Measurements from ENCODE around the gene PLXNA4.

PLXNA4 gene

GRCh38 chr7:132108563-132108962 lies 467.7 kb downstream of the PLXNA4 start:
- H3K4me1 Mint-ChIP-seq: no peaks in the 10 kb centered on the region
- H3K36me3 Mint-ChIP-seq: no peaks in the 10 kb centered on the region
- ATAC-seq (ENCODE audit: low read depth): no peak
- peaks cover 3% of the 10 kb centered on the region for H3K27me3 Mint-ChIP-seq
- no peak overlapping the region for H3K4me3 Mint-ChIP-seq
- no peak for DNase-seq (ENCODE audit: low spot score in 2 of 2)
- H3K27ac Mint-ChIP-seq: no peak overlapping the region
- no peaks in the 10 kb centered on the region for H3K9me3 Mint-ChIP-seq

DNA sequence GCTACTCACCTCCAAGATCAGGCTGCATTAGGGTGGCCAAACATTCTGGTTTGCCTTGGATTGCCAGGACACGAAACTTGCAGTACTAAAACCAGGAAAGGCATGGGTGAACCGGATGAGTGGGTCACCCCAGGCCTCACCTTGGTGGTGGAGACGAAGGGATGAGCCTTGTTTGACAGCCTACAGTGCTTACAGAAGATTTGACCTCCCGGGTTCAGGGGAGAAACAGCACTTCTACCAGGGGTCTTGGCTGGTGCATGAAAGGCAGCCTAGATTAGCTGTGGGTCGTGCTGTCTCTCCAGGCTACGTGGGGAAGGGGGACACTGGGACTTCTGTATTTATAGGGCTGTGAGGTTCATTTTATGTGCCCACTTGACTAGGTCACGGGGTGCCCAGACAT lies 469.8 kb downstream of the PLXNA4 start:
- Mint-ChIP-seq H3K27me3 (peaks cover 6% of the 10 kb centered on the region), H3K4me3 (no peak overlapping the region)
- no peak for ATAC-seq (ENCODE audit: low read depth)

GRCh38 chr7:132105096-132105495 lies 471.2 kb downstream of the PLXNA4 start:
- H3K36me3 Mint-ChIP-seq: no peaks in the 10 kb centered on the region
- DNase-seq (ENCODE audit: low spot score in 2 of 2) (no peak), ATAC-seq (ENCODE audit: low read depth) (no peak)
- H3K4me3 Mint-ChIP-seq: no peak overlapping the region
- H3K27me3 Mint-ChIP-seq: peaks cover 6% of the 10 kb centered on the region
- H3K27ac Mint-ChIP-seq: no peak overlapping the region
- H3K4me1 Mint-ChIP-seq: no peaks in the 10 kb centered on the region
- peaks cover 1% of the 10 kb centered on the region for H3K9me3 Mint-ChIP-seq

More for the DNA sequence above, 469.8 kb downstream of the PLXNA4 start:
- H3K9me3 Mint-ChIP-seq: peaks cover 1% of the 10 kb centered on the region
- no peak overlapping the region for H3K27ac Mint-ChIP-seq
- DNase-seq (ENCODE audit: low spot score in 2 of 2): no peak
- H3K4me1 Mint-ChIP-seq: no peaks in the 10 kb centered on the region
- H3K36me3 Mint-ChIP-seq: no peaks in the 10 kb centered on the region

DNA sequence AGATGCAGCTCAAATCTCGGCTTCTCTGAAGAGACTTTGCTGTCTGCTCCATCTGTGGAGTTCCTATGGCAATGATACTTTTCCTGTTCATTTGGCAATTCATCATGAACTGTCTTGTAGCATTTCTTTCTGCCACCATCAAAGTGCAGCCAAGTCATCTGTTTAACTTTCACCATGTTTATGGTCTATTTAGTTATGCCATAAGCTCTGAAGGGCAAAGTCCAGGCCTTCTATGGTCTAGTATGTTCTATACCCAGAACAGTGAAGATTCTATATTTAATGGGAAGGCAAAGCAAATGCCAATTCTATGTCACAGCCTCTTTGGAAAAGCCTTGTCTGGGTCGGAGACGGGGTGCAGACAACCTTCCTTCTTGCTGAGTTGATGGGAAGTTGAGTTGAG lies 472.6 kb downstream of the PLXNA4 start:
- no peak for ATAC-seq (ENCODE audit: low read depth)
- H3K9me3 Mint-ChIP-seq: peaks cover 1% of the 10 kb centered on the region
- no peak for DNase-seq (ENCODE audit: low spot score in 2 of 2)
- H3K4me1 Mint-ChIP-seq: no peaks in the 10 kb centered on the region
- H3K27me3 Mint-ChIP-seq: peaks cover 6% of the 10 kb centered on the region
- no peak overlapping the region for H3K4me3 Mint-ChIP-seq
- H3K27ac Mint-ChIP-seq: no peak overlapping the region
- no peaks in the 10 kb centered on the region for H3K36me3 Mint-ChIP-seq

- peaks cover 1% of the 10 kb centered on the region for H3K9me3 Mint-ChIP-seq
- H3K27ac Mint-ChIP-seq: no peak overlapping the region
- no peaks in the 10 kb centered on the region for H3K4me1 Mint-ChIP-seq
These were observed 473.3 kb downstream of the PLXNA4 start for GRCh38 chr7:132102942-132103341.

DNA sequence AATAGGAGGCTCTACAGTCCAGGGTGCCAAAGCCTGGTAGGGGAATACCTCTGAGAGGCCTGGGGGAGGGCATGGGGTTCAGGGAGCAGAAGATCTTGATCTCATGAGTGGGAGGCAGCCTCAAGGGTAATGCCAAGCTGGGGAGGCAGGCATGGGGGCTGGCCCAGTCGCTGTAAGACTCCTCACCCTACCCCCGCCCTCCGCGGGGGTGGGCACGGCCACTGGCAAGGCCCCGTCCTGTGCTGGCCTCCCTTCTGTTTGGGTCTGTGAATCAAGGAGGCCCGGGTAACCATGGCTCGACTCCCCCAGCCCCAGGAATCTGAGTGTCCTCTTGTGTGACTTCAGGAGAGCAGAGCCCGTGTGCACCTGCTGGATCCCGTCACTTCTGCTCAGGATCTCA lies 473.9 kb downstream of the PLXNA4 start:
- H3K36me3 Mint-ChIP-seq: no peaks in the 10 kb centered on the region
- ATAC-seq (ENCODE audit: low read depth): no peak
- DNase-seq (ENCODE audit: low spot score in 2 of 2): no peak
- no peak overlapping the region for H3K27ac Mint-ChIP-seq
- H3K4me3 Mint-ChIP-seq: no peak overlapping the region
- no peaks in the 10 kb centered on the region for H3K4me1 Mint-ChIP-seq
- H3K27me3 Mint-ChIP-seq: peaks cover 4% of the 10 kb centered on the region
- peaks cover 1% of the 10 kb centered on the region for H3K9me3 Mint-ChIP-seq

More at GRCh38 chr7:132102942-132103341, 473.3 kb downstream of the PLXNA4 start:
- no peak for ATAC-seq (ENCODE audit: low read depth)
- peaks cover 6% of the 10 kb centered on the region for H3K27me3 Mint-ChIP-seq
- DNase-seq (ENCODE audit: low spot score in 2 of 2): no peak
- H3K4me3 Mint-ChIP-seq: no peak overlapping the region
- H3K36me3 Mint-ChIP-seq: no peaks in the 10 kb centered on the region

- Mint-ChIP-seq H3K4me1 (no peaks in the 10 kb centered on the region), H3K27ac (no peak overlapping the region), H3K4me3 (no peak overlapping the region), H3K27me3 (peaks cover 2% of the 10 kb centered on the region), H3K9me3 (peaks cover 1% of the 10 kb centered on the region), H3K36me3 (no peaks in the 10 kb centered on the region)
- DNase-seq (ENCODE audit: low spot score in 2 of 2): no peak
- ATAC-seq (ENCODE audit: low read depth): no peak
These were observed 475.3 kb downstream of the PLXNA4 start for GRCh38 chr7:132100981-132101380.

DNA sequence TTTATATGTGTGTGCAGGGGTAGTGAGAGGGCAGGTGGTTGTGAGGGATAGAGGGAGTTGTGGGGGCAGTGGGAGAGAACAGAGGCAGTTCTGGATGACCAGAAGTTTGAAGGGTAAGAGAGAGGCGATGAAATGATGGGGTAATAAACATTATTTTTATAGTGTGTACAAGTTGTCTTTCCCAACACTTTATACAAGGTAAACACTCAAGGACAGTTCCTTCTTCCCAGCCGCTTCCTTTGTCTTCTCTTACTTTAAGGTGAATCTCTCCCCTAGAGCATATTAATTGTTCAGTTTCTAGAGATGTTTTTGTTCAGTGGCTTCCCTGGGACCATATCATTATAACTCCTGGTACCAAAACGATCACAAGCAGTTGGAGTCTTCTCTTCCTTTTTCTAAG lies 475.8 kb downstream of the PLXNA4 start:
- no peak for ATAC-seq (ENCODE audit: low read depth)
- no peak overlapping the region for H3K27ac Mint-ChIP-seq
- no peaks in the 10 kb centered on the region for H3K4me1 Mint-ChIP-seq
- DNase-seq (ENCODE audit: low spot score in 2 of 2): no peak
- H3K4me3 Mint-ChIP-seq: no peak overlapping the region
- H3K27me3 Mint-ChIP-seq: peaks cover 2% of the 10 kb centered on the region
- no peaks in the 10 kb centered on the region for H3K36me3 Mint-ChIP-seq
- H3K9me3 Mint-ChIP-seq: peaks cover 1% of the 10 kb centered on the region

- H3K27me3 Mint-ChIP-seq: peaks cover 4% of the 10 kb centered on the region
- ATAC-seq (ENCODE audit: low read depth) (no peak), DNase-seq (ENCODE audit: low spot score in 2 of 2) (no peak)
- H3K27ac Mint-ChIP-seq: no peak overlapping the region
- no peak overlapping the region for H3K4me3 Mint-ChIP-seq
- peaks cover 1% of the 10 kb centered on the region for H3K9me3 Mint-ChIP-seq
- no peaks in the 10 kb centered on the region for H3K36me3 Mint-ChIP-seq
- no peaks in the 10 kb centered on the region for H3K4me1 Mint-ChIP-seq
These were observed 477.1 kb downstream of the PLXNA4 start for GRCh38 chr7:132099163-132099562.

DNA sequence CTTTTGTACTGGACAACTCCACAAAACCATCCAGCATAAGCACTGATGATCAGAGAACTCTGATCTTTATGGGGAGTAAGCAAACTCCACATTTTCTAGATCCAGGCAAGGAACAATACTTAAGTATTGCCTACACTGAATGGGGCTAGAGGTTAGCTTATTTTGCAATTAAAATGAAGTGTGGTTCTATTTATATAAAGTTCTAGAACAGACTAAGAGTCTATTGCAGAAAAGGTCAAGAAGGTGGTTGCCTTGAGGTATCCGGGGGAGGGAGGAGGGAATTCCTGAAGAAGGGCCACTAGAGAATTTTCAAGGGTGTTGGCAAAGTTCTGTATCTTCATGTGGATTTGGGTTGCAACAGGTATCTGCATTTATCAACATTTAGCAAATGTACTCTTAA lies 477.9 kb downstream of the PLXNA4 start:
- H3K27ac Mint-ChIP-seq: no peak overlapping the region
- H3K4me3 Mint-ChIP-seq: no peak overlapping the region
- ATAC-seq (ENCODE audit: low read depth): no peak
- no peaks in the 10 kb centered on the region for H3K4me1 Mint-ChIP-seq
- H3K9me3 Mint-ChIP-seq: peaks cover 1% of the 10 kb centered on the region
- no peak for DNase-seq (ENCODE audit: low spot score in 2 of 2)
- H3K36me3 Mint-ChIP-seq: no peaks in the 10 kb centered on the region
- H3K27me3 Mint-ChIP-seq: peaks cover 4% of the 10 kb centered on the region

DNA sequence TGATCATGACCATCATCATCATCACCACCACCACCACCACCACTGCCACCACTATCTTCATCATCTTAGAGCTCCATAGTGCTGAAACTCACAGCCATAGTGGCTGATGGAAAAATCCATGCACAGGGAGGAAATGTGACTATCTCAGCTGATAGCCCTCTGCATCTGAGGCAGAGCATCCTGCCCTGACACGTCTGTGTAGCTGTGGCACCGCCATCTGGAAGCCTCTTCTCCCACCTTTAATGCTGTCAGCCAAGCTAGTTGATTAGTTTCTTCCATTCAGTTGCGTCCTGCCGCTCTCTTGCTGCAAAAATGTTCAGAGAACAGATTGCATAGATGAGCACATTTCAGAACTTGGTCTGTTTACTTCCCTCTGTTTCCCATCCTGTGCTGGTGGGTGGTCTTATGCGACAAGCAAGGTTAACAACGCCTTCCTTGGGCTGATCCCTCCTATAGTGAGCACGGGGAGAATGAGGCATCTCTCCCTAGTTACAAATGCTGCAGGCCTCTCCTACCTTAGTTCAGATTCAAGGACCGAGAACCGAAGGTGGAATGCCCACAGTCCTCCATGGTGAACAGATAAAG lies 478.6 kb downstream of the PLXNA4 start:
- H3K36me3 Mint-ChIP-seq: no peaks in the 10 kb centered on the region
- H3K4me3 Mint-ChIP-seq: no peak overlapping the region
- no peaks in the 10 kb centered on the region for H3K4me1 Mint-ChIP-seq
- H3K9me3 Mint-ChIP-seq: peaks cover 1% of the 10 kb centered on the region
- H3K27ac Mint-ChIP-seq: no peak overlapping the region
- H3K27me3 Mint-ChIP-seq: peaks cover 7% of the 10 kb centered on the region
- ATAC-seq (ENCODE audit: low read depth): no peak
- no peak for DNase-seq (ENCODE audit: low spot score in 2 of 2)

GRCh38 chr7:132095111-132095765 lies 481.0 kb downstream of the PLXNA4 start:
- H3K36me3 Mint-ChIP-seq: no peaks in the 10 kb centered on the region
- DNase-seq (ENCODE audit: low spot score in 2 of 2): no peak
- H3K4me1 Mint-ChIP-seq: no peaks in the 10 kb centered on the region
- no peaks in the 10 kb centered on the region for H3K9me3 Mint-ChIP-seq
- no peak overlapping the region for H3K27ac Mint-ChIP-seq
- H3K27me3 Mint-ChIP-seq: peaks cover 5% of the 10 kb centered on the region
- no peak for ATAC-seq (ENCODE audit: low read depth)
- no peak overlapping the region for H3K4me3 Mint-ChIP-seq

DNA sequence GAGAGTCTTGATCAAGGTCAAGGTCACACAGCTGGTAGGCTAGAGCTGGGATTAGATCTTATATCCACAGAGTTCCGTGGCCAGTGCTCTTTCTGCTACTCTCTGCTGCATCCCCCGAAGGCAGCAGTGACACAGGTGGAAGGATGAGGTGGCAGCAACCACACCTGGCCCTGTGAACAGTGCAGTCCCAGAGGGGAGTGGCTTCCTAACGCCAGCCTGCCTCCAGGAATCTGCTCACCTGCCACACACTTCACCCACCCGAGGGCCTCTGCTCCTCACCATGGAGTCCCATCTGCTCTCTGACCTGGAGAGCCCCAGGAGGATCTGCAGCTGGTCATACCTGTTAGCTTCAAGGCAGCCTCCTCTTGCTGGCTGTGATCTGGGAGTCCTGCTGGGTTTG lies 484.2 kb downstream of the PLXNA4 start:
- DNase-seq (ENCODE audit: low spot score in 2 of 2) (no peak), ATAC-seq (ENCODE audit: low read depth) (no peak)
- no peaks in the 10 kb centered on the region for H3K4me1 Mint-ChIP-seq
- H3K27me3 Mint-ChIP-seq: peaks cover 5% of the 10 kb centered on the region
- no peak overlapping the region for H3K27ac Mint-ChIP-seq
- no peak overlapping the region for H3K4me3 Mint-ChIP-seq
- no peaks in the 10 kb centered on the region for H3K36me3 Mint-ChIP-seq
- no peaks in the 10 kb centered on the region for H3K9me3 Mint-ChIP-seq

GRCh38 chr7:132091706-132092105 lies 484.6 kb downstream of the PLXNA4 start:
- H3K9me3 Mint-ChIP-seq: no peaks in the 10 kb centered on the region
- DNase-seq (ENCODE audit: low spot score in 2 of 2) (no peak), ATAC-seq (ENCODE audit: low read depth) (no peak)
- H3K4me1 Mint-ChIP-seq: no peaks in the 10 kb centered on the region
- no peak overlapping the region for H3K4me3 Mint-ChIP-seq
- peaks cover 5% of the 10 kb centered on the region for H3K27me3 Mint-ChIP-seq
- no peak overlapping the region for H3K27ac Mint-ChIP-seq
- no peaks in the 10 kb centered on the region for H3K36me3 Mint-ChIP-seq

DNA sequence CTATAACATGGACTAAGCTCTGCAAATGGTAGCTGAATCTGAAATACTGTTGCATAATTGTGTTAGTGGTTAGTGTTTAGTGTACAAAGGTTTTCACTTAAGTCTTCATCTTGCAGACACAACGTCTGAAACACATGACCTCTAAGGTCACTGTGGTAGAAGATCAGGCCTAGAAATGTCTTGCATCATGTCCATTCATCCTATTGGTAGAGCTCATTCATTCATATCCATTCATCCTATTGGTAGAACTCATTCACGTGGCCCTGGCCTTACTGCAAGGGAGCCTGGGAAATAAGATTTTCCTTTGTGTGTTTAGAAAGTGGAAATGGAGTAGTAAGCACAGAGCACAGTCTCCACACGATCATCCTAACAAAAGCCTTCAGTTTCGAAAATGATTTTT lies 485.8 kb downstream of the PLXNA4 start:
- Mint-ChIP-seq H3K27me3 (peaks cover 5% of the 10 kb centered on the region), H3K4me1 (no peaks in the 10 kb centered on the region)

More for the DNA sequence above, 485.8 kb downstream of the PLXNA4 start:
- ATAC-seq (ENCODE audit: low read depth) (no peak), DNase-seq (ENCODE audit: low spot score in 2 of 2) (no peak)
- no peaks in the 10 kb centered on the region for H3K9me3 Mint-ChIP-seq
- no peaks in the 10 kb centered on the region for H3K36me3 Mint-ChIP-seq
- no peak overlapping the region for H3K4me3 Mint-ChIP-seq
- H3K27ac Mint-ChIP-seq: no peak overlapping the region
